Keratinocyte (primary cell): ENCODE measurements around the gene UBXN4. TPM values are rescaled to one million over a fixed set of nuclear protein-coding genes. Genes with fewer than 3 reads are reported as not detected.

ENCODE experiments used
- DNase-seq: peaks from one replicate; pipeline ENCODE4 v3.0.0-alpha.2; 2011; ENCODE audit warnings: low read depth, missing footprints, low spot score
- FAIRE-seq: peaks from 2 replicates; lab custom pipeline; 2011; peaks lifted over from hg19 to GRCh38; lab: Jason Lieb, UNC
- H2AFZ ChIP-seq: 2 replicates; pipeline ENCODE4 v1.6.0; 2012; ENCODE audit warnings: low read length, control low read depth, inconsistent platforms; ENCODE audit not compliant: control insufficient read depth
- H3K27ac ChIP-seq: 2 replicates; pipeline ENCODE4 v1.5.1; 2011; ENCODE audit warnings: low read length; ENCODE audit not compliant: control insufficient read depth, insufficient read depth
- H3K27me3 ChIP-seq: 3 replicates; pipeline ENCODE4 v1.6.0; 2011; ENCODE audit warnings: low read length; ENCODE audit not compliant: control insufficient read depth, insufficient read depth; ENCODE audit errors: extremely low read depth
- H3K36me3 ChIP-seq, 2 experiments: 2 replicates in 1 of 2; 3 replicates in 1 of 2; pipeline ENCODE4 v1.5.1; 2011; ENCODE audit warnings: low read length in 2 of 2, mild to moderate bottlenecking in 1 of 2; ENCODE audit not compliant: control insufficient read depth in 2 of 2, insufficient read depth in 2 of 2; ENCODE audit errors: extremely low read depth in 1 of 2
- H3K4me1 ChIP-seq: 3 replicates; pipeline ENCODE4 v1.5.1; 2011; ENCODE audit warnings: low read length; ENCODE audit not compliant: control insufficient read depth, insufficient read depth; ENCODE audit errors: extremely low read depth
- H3K4me2 ChIP-seq: 3 replicates; pipeline ENCODE4 v1.6.0; 2011; ENCODE audit warnings: low read depth, low read length; ENCODE audit not compliant: control insufficient read depth, insufficient read depth; ENCODE audit errors: extremely low read depth
- H3K4me3 ChIP-seq, 3 experiments: fragments of 200-600 bp in 1 of 3; sonication (generic) in 1 of 3; 2 replicates in 2 of 3; 3 replicates in 1 of 3; pipeline ENCODE4 v1.5.1; 2011 to 2016; ENCODE audit warnings: low read length in 3 of 3, mild to moderate bottlenecking in 3 of 3, control low read depth in 2 of 3, inconsistent platforms in 1 of 3, low read depth in 1 of 3, mixed read lengths in 1 of 3, mixed run types in 1 of 3, moderate library complexity in 1 of 3; ENCODE audit not compliant: control insufficient read depth in 2 of 3, insufficient read depth in 2 of 3; ENCODE audit errors: extremely low read depth in 1 of 3
- H3K79me2 ChIP-seq: 2 replicates; pipeline ENCODE4 v1.6.0; 2012; ENCODE audit warnings: low read length; ENCODE audit not compliant: control insufficient read depth, insufficient read depth
- H3K9ac ChIP-seq: 3 replicates; pipeline ENCODE4 v1.6.0; 2011; ENCODE audit warnings: low read length; ENCODE audit not compliant: control insufficient read depth, insufficient read depth; ENCODE audit errors: extremely low read depth
- H3K9me1 ChIP-seq: 3 replicates; pipeline ENCODE4 v1.6.0; 2011; ENCODE audit warnings: low read length; ENCODE audit not compliant: control insufficient read depth, insufficient read depth; ENCODE audit errors: extremely low read depth
- H3K9me3 ChIP-seq: 2 replicates; pipeline ENCODE4 v1.5.1; 2012; ENCODE audit warnings: low read depth, low read length; ENCODE audit not compliant: control insufficient read depth
- H4K20me1 ChIP-seq: 3 replicates; pipeline ENCODE4 v1.6.0; 2011; ENCODE audit warnings: low read length; ENCODE audit not compliant: control insufficient read depth, insufficient read depth; ENCODE audit errors: extremely low read depth
- EZH2 ChIP-seq: IDR thresholded peaks from one replicate; pipeline ENCODE4 v1.6.1; 2012; ENCODE audit warnings: inconsistent platforms, mild to moderate bottlenecking, low read length, moderate library complexity
- dilution Hi-C: fragments of 300-500 bp; cut with MboI; formaldehyde crosslinking; loops from one replicate; pipeline ENCODE4 v1.7.0; 2020; ENCODE audit warnings: low sequenced_read_pairs; ENCODE audit not compliant: extremely low pct_ligation_motif_present
- polyA plus RNA-seq, 5 experiments: library from polyadenylated mRNA; depleted of rRNA in 3 of 5; stranded (reverse) in 3 of 5; stranded (forward) in 1 of 5; unstranded in 1 of 5; fragments of >200 nt; gene quantifications; 1 replicate in 1 of 5; 2 replicates in 3 of 5; 3 replicates in 1 of 5; pipeline versions ENCODE4 v1.2.1 to v1.2.3, GENCODE V29; 2011 to 2012; ENCODE audit warnings: missing spikeins in 2 of 5, low read depth in 1 of 5, low replicate concordance in 1 of 5
- TF ChIP-seq, protein P1 (sequence below), 3 experiments: IDR thresholded peaks in 1 of 3; conservative IDR thresholded peaks in 1 of 3; optimal IDR thresholded peaks in 1 of 3; 2 replicates in 2 of 3; 3 replicates in 1 of 3; pipeline versions ENCODE3 to v1.5.1; 2011; ENCODE audit warnings: low read length in 3 of 3, mild to moderate bottlenecking in 3 of 3, moderate library complexity in 2 of 3, control low read depth in 1 of 3, inconsistent platforms in 1 of 3; ENCODE audit not compliant: insufficient read depth in 2 of 3; ENCODE audit errors: extremely low read depth in 1 of 3

The UBXN4 gene
- polyA plus RNA-seq, 1 donor (not counting 4 experiments of a cell fraction or from before 2014, with no cell fraction given), result 92.2 TPM

DNA sequence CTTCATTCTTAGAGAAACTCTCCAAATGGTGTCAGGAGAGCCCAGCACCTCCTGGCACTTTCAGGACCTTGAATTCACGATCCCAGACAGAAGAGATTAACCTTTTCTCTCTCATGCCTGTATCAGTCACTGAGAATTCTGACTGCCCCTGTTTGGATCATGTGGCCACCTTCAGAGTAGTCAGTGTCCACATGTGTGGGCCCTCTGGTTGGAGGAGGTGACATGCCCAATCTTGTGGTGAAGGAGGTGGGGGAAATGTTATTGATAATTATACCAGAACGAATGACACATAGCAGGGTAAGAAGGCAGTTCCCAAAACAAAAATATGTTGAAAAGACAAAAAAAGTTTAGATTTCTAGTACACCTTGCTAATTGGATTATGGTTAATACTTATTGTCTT lies 31.7 kb downstream of the UBXN4 start:
- Histone ChIP-seq H3K4me3 (no peak overlapping the region), H3K27me3 (no peaks in the 10 kb centered on the region), H4K20me1 (no peaks in the 10 kb centered on the region), H3K79me2 (no peaks in the 10 kb centered on the region), H3K4me1 (peaks cover 7% of the 10 kb centered on the region), H3K9ac (no peak overlapping the region), H3K27ac (peak overlapping the region; percentile 1), H2AFZ (no peak overlapping the region), H3K9me3 (no peaks in the 10 kb centered on the region), H3K9me1 (no peaks in the 10 kb centered on the region), H3K4me2 (no peak overlapping the region), H3K36me3 (peaks cover 26 to 28% of the 10 kb centered on the region in 2 experiments)
- dilution Hi-C loops, result no loop called here
- no peak for FAIRE-seq
- TF ChIP-seq, protein P1, sequence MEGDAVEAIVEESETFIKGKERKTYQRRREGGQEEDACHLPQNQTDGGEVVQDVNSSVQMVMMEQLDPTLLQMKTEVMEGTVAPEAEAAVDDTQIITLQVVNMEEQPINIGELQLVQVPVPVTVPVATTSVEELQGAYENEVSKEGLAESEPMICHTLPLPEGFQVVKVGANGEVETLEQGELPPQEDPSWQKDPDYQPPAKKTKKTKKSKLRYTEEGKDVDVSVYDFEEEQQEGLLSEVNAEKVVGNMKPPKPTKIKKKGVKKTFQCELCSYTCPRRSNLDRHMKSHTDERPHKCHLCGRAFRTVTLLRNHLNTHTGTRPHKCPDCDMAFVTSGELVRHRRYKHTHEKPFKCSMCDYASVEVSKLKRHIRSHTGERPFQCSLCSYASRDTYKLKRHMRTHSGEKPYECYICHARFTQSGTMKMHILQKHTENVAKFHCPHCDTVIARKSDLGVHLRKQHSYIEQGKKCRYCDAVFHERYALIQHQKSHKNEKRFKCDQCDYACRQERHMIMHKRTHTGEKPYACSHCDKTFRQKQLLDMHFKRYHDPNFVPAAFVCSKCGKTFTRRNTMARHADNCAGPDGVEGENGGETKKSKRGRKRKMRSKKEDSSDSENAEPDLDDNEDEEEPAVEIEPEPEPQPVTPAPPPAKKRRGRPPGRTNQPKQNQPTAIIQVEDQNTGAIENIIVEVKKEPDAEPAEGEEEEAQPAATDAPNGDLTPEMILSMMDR (optimal IDR thresholded peaks at IDR 0.05 in 1 of 3, IDR thresholded peaks at IDR 0.05 in 1 of 3, conservative IDR thresholded peaks at IDR 0.05 in 1 of 3; ENCODE audit: extremely low read depth in 1 of 3, insufficient read depth in 2 of 3, low read length in 3 of 3), result no peak
- TF ChIP-seq EZH2, result no peak
- no peak for DNase-seq

DNA sequence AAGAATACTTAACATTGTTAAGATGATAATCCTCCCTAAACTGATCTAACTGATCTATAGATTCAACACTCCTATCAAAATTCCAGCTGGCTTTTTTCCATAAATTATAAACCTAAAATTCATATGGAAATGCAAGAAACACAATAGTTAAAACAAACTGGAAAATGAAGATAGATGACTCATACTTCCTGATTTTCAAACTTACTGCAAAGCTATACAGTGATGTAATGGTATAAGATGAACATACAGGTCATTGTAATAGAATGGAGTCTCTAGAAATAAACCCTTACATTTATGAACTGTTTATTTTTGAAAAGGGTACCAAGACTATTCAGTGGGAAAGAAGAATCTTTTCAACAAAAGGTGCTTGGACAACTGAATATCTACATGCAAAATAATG lies 32.3 kb downstream of the UBXN4 start:
- DNase-seq, result no peak
- peaks cover 7% of the 10 kb centered on the region for H3K4me1 ChIP-seq

More for the DNA sequence above, 32.3 kb downstream of the UBXN4 start:
- H2AFZ ChIP-seq, result no peak overlapping the region
- no peak overlapping the region for H3K4me2 ChIP-seq
- dilution Hi-C loops, result no loop called here
- TF ChIP-seq, protein P1 (optimal IDR thresholded peaks at IDR 0.05 in 1 of 3, IDR thresholded peaks at IDR 0.05 in 1 of 3, conservative IDR thresholded peaks at IDR 0.05 in 1 of 3; ENCODE audit: extremely low read depth in 1 of 3, insufficient read depth in 2 of 3, low read length in 3 of 3), result no peak
- no peak for TF ChIP-seq EZH2
- no peaks in the 10 kb centered on the region for H3K9me1 ChIP-seq
- no peak overlapping the region for H3K9ac ChIP-seq
- H3K36me3 ChIP-seq, result peaks cover 24 to 26% of the 10 kb centered on the region in 2 experiments
- H3K27ac ChIP-seq, result peak overlapping the region; percentile 1
- H3K79me2 ChIP-seq, result no peaks in the 10 kb centered on the region
- H3K4me3 ChIP-seq, result no peak overlapping the region
- FAIRE-seq, result no peak
- no peaks in the 10 kb centered on the region for H3K27me3 ChIP-seq
- H4K20me1 ChIP-seq, result no peaks in the 10 kb centered on the region
- no peaks in the 10 kb centered on the region for H3K9me3 ChIP-seq
